BJ (cell line): ENCODE results near the gene GPSM1. TPM values are rescaled to one million over a fixed set of nuclear protein-coding genes. Genes with fewer than 3 reads are reported as not detected.
"Not testable (repeated sequence)": the region's sequence is repeated elsewhere in the genome, so short reads cannot be mapped to it uniquely, and the experiment has no call there.

ENCODE experiments used
- CTCF ChIA-PET: fragments of 350-600 bp; formaldehyde crosslinking; extraction: SDS; loops from one replicate; lab custom pipeline; 2021; ENCODE audit warnings: antibody characterized with exemption, inconsistent platforms; lab: Yijun Ruan, JAX
- POLR2A ChIA-PET: fragments of 300-600 bp; sonication (Branson Sonifier 250); formaldehyde crosslinking; extraction: SDS; loops from one replicate; lab custom pipeline; 2021; ENCODE audit warnings: antibody characterized with exemption; lab: Charles Lee
- DNase-seq: peaks from one replicate; pipeline ENCODE4 v3.0.0-alpha.2; 2011; ENCODE audit warnings: low read depth
- H3K27me3 ChIP-seq: 2 replicates; pipeline ENCODE4 v1.6.0; 2011; ENCODE audit warnings: low read length; ENCODE audit not compliant: control insufficient read depth, insufficient read depth
- H3K36me3 ChIP-seq: 2 replicates; pipeline ENCODE4 v1.5.1; 2011; ENCODE audit warnings: low read length; ENCODE audit not compliant: control insufficient read depth, insufficient read depth
- H3K4me3 ChIP-seq: 2 replicates; pipeline ENCODE4 v1.5.1; 2011; ENCODE audit warnings: low read depth, mild to moderate bottlenecking, control low read depth, low read length
- CTCF ChIP-seq: IDR thresholded peaks from 2 replicates; pipeline ENCODE4 v1.5.1; 2011; ENCODE audit warnings: low read depth, mild to moderate bottlenecking, control low read depth, inconsistent platforms, low read length, moderate library complexity; ENCODE audit not compliant: insufficient read depth
- polyA plus RNA-seq: library from polyadenylated mRNA; depleted of rRNA; stranded (reverse); fragments of >200 nt; gene quantifications from 2 replicates; pipeline ENCODE4 v1.2.3, GENCODE V29; 2011

Gene GPSM1
- polyA plus RNA-seq, 1 experiment: 33.1 TPM

GRCh38 chr9:136316271-136316751 is 11.0 kb upstream of the GPSM1 start:
- Histone ChIP-seq H3K4me3 (no peak overlapping the region), H3K27me3 (no peaks in the 10 kb centered on the region), H3K36me3 (no peaks in the 10 kb centered on the region)
- DNase-seq: no peak
- CTCF ChIA-PET: interaction anchor here (1.0 kb wide), 1 partner anchor 47 kb away, joined by 3 read pairs; the partner anchor contains the start of gene DNLZ
- no peak for TF ChIP-seq CTCF
- POLR2A ChIA-PET: no interaction called here

GRCh38 chr9:136316896-136317676 is 10.3 kb upstream of the GPSM1 start:
- ChIA-PET CTCF (no interaction called here), POLR2A (no interaction called here)
- no peak for TF ChIP-seq CTCF
- Histone ChIP-seq H3K27me3 (no peaks in the 10 kb centered on the region; the same call in 1 of the 2 replicates), H3K4me3 (no peak overlapping the region), H3K36me3 (no peaks in the 10 kb centered on the region)
- no peak for DNase-seq

- ChIA-PET POLR2A (no interaction called here), CTCF (no interaction called here)
- Histone ChIP-seq H3K4me3 (no peak overlapping the region), H3K27me3 (no peaks in the 10 kb centered on the region; the same call in 1 of the 2 replicates), H3K36me3 (no peaks in the 10 kb centered on the region)
- DNase-seq: no peak
- no peak for TF ChIP-seq CTCF
Measured at GRCh38 chr9:136317695-136318094, 9.6 kb upstream of the GPSM1 start.

GRCh38 chr9:136318111-136318775 is 9.1 kb upstream of the GPSM1 start:
- H3K4me3 ChIP-seq: no peak overlapping the region
- H3K36me3 ChIP-seq: no peaks in the 10 kb centered on the region
- no peak for DNase-seq
- ChIA-PET CTCF (no interaction called here), POLR2A (no interaction called here)
- no peak for TF ChIP-seq CTCF
- no peaks in the 10 kb centered on the region; the same call in 1 of the 2 replicates for H3K27me3 ChIP-seq

GRCh38 chr9:136318776-136319241 is 8.5 kb upstream of the GPSM1 start:
- no peaks in the 10 kb centered on the region; the same call in 1 of the 2 replicates for H3K27me3 ChIP-seq
- ChIA-PET CTCF (interaction anchor here (1.3 kb wide), 1 partner anchor 44 kb away, joined by 4 read pairs; no protein-coding TSS in a partner anchor), POLR2A (no interaction called here)
- DNase-seq: no peak
- no peak overlapping the region for H3K4me3 ChIP-seq
- no peaks in the 10 kb centered on the region for H3K36me3 ChIP-seq
- TF ChIP-seq CTCF: no peak

GRCh38 chr9:136319244-136319643 is 8.1 kb upstream of the GPSM1 start:
- H3K4me3 ChIP-seq, H3K36me3 ChIP-seq, POLR2A ChIA-PET, DNase-seq, H3K27me3 ChIP-seq: not testable (repeated sequence)
- CTCF ChIA-PET: interaction anchor here (1.3 kb wide), 1 partner anchor 44 kb away, joined by 4 read pairs; no protein-coding TSS in a partner anchor

- CTCF ChIA-PET: interaction anchor here (1.3 to 10.8 kb wide), 2 partner anchors 7 to 43 kb away, joined by 4 to 93 read pairs; no protein-coding TSS in a partner anchor
- H3K27me3 ChIP-seq, DNase-seq, H3K4me3 ChIP-seq, H3K36me3 ChIP-seq, POLR2A ChIA-PET: not testable (repeated sequence)
Measured at GRCh38 chr9:136319955-136320354, 7.4 kb upstream of the GPSM1 start.
